Heart left ventricle (tissue), 16 donors: ENCODE data around the gene SEZ6L2. TPM values are rescaled to one million over a fixed set of nuclear protein-coding genes. Genes with fewer than 3 reads are reported as not detected.
A peak's percentile ranks its signal among the peaks of the same experiment; 100 is the strongest.

Experiments
- ATAC-seq, 4 donors: fragments of 200-7000 bp; cut with Tn5 transposase; one replicate each; pipeline ENCODE4 v1.9.1; 2020 to 2022; ENCODE audit warnings: moderate library complexity in 4 of 4, mild to moderate bottlenecking in 3 of 4, moderate number of reproducible peaks in 1 of 4
- DNase-seq, 5 donors: peaks; one replicate each; pipeline ENCODE4 v3.0.0-alpha.2; 2020
- H3K27ac ChIP-seq, 12 donors: fragments of 200-600 bp; sonication (generic) in 4 of 12; one replicate each; pipeline versions ENCODE4 v1.5.0 to v1.8.0; 2016 to 2022; ENCODE audit warnings: mild to moderate bottlenecking in 2 of 12
- H3K27me3 ChIP-seq, 9 donors: fragments of 200-600 bp; sonication (generic) in 2 of 9; one replicate each; pipeline versions ENCODE4 v1.5.1 to v1.8.0; 2016 to 2022; ENCODE audit warnings: mild to moderate bottlenecking in 3 of 9
- H3K36me3 ChIP-seq, 9 donors: fragments of 200-600 bp; sonication (generic) in 2 of 9; one replicate each; pipeline versions ENCODE4 v1.5.0 to v1.8.0; 2018 to 2022; ENCODE audit warnings: mild to moderate bottlenecking in 2 of 9
- H3K4me1 ChIP-seq, 12 donors: fragments of 200-600 bp; sonication (generic) in 4 of 12; one replicate each; pipeline versions ENCODE4 v1.5.0 to v1.8.0; 2016 to 2022; ENCODE audit warnings: mild to moderate bottlenecking in 3 of 12
- H3K4me3 ChIP-seq, 12 donors: fragments of 200-600 bp; sonication (generic) in 4 of 12; one replicate each; pipeline versions ENCODE4 v1.5.0 to v1.8.0; 2017 to 2022; ENCODE audit warnings: mild to moderate bottlenecking in 9 of 12, moderate library complexity in 4 of 12
- H3K9me3 ChIP-seq, 12 donors: fragments of 200-600 bp; sonication (generic) in 4 of 12; one replicate each; pipeline versions ENCODE4 v1.5.0 to v1.8.0; 2016 to 2022; ENCODE audit warnings: mild to moderate bottlenecking in 1 of 12
- POLR2A ChIP-seq, 2 donors: fragments of 450-650 bp; IDR thresholded peaks; one replicate each; pipeline ENCODE4 v1.6.1; 2017; ENCODE audit warnings: antibody characterized with exemption in 2 of 2, mild to moderate bottlenecking in 2 of 2, moderate library complexity in 2 of 2
- WGBS, 4 donors: extraction: QIAGEN DNeasy Blood & Tissue Kit in 2 of 4; methylation state at CpG; one replicate each; pipeline versions ENCODE4 v1.1.5 to v1.1.7; 2013 to 2018; 5-methylcytosine and 5-hydroxymethylcytosine counted together
- intact Hi-C, 10 donors: fragments of 100-400 bp; cut with DNase I; formaldehyde crosslinking; loops; one replicate each; pipeline versions ENCODE4 v1.11.1 to v1.14.2; 2022
- polyA plus RNA-seq, 2 donors: library from polyadenylated mRNA; stranded (reverse); fragments of 200-250 nt; gene quantifications; one replicate each; pipeline ENCODE4 v1.2.3, GENCODE V29; 2013
- total RNA-seq, 9 donors: library from RNA; depleted of rRNA in 2 of 9; stranded (reverse); fragments of >200 nt in 2 of 9; fragmentation: NEBNext Ultra II Directional in 3 of 9; extraction: Animal tissue kit (Norgen Biotek cat#: 25700) in 3 of 9; gene quantifications; one replicate each; pipeline versions ENCODE4 v1.1.0 to v1.2.4, GENCODE V29; 2016 to 2023
- TF ChIP-seq, protein P1 (sequence below), 12 donors: fragments of 200-600 bp; sonication (generic) in 4 of 12; IDR thresholded peaks; one replicate each; pipeline versions ENCODE4 v1.5.0 to v1.8.0; 2018 to 2022; ENCODE audit warnings: antibody characterized with exemption in 12 of 12, mild to moderate bottlenecking in 5 of 12
- donor health status: ischemic (EF 13 %, LVEDD 7.1; RV severe dilation, severe dysfunction).
- donor health status: healthy with polysubstance abuse.
- donor health status: DM: no; HTN: yes; CAD: no.
- donor health status: DM: no; HTN: no; CAD: no.
- donor health status: ischemic (EF 25% LVEDD 6.9; RV normal size, moderate dysfunction).
- donor health status: ischemic (EF 25% LVEDD 5.7; RV mildly dilated, moderate dysfunction).
- donor health status: healthy.
- donor health status: DM: yes; HTN: yes; CAD: no.
- donor health status: ischemic (EF 35%, LVEDD 5.7; RV mildly dilated, moderate dysfunction).
- donor health status: nonischemic (EF 11% LVEDD 7.7; RV severe dilation, severe dysfunction).
- donor health status: DM: yes; HTN: yes; CAD: no.
- donor health status: PGD.
- donor health status: ischemic (EF 29% LVEDD 5.4; RV normal size, mild dysfunction).
- donor health status: nonischemic (EF 23%, LVEDD 6.1; RV moderate dilation, normal function).

Gene SEZ6L2
- total and polyA plus RNA-seq, 11 donors: 0.15 to 8.9 (median 1.1) TPM; not detected in 1

DNA sequence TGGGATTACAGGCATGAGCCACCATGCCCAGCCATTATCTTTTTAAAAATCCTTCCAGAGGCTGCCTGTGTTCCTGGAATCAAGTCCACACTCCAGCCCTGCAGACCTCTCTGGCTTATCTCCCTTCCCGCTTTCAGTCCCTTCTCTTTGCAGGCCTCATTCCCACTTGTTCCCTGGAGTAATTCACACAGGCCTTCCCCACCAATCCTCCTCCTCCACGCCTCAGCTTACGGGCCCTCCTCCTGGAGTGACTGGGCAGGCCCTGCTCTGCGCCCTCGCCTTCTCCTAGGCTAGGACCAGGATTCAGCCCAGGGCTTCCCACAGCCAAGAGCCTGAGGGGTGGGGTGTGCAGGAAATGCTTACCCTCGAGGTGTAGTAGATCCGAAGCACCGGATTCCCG lies 39.1 kb downstream of the SEZ6L2 start:
- DNase-seq (peak in 2 of 5 donors; percentile 35 to 60), ATAC-seq (no peak)
- WGBS, 4 donors: 68 to 79% (median 75%) methylated on average over 9 of the region's 9 CpGs
- Histone ChIP-seq H3K9me3 (no peaks in the 10 kb centered on the region), H3K27me3 (no peaks in the 10 kb centered on the region), H3K27ac (no peak overlapping the region), H3K36me3 (peaks cover 0 to 38% (median 29%) of the 10 kb centered on the region in 9 donors), H3K4me1 (peaks cover 0 to 32% (median 16%) of the 10 kb centered on the region in 12 donors), H3K4me3 (no peak overlapping the region)
- TF ChIP-seq, protein P1, sequence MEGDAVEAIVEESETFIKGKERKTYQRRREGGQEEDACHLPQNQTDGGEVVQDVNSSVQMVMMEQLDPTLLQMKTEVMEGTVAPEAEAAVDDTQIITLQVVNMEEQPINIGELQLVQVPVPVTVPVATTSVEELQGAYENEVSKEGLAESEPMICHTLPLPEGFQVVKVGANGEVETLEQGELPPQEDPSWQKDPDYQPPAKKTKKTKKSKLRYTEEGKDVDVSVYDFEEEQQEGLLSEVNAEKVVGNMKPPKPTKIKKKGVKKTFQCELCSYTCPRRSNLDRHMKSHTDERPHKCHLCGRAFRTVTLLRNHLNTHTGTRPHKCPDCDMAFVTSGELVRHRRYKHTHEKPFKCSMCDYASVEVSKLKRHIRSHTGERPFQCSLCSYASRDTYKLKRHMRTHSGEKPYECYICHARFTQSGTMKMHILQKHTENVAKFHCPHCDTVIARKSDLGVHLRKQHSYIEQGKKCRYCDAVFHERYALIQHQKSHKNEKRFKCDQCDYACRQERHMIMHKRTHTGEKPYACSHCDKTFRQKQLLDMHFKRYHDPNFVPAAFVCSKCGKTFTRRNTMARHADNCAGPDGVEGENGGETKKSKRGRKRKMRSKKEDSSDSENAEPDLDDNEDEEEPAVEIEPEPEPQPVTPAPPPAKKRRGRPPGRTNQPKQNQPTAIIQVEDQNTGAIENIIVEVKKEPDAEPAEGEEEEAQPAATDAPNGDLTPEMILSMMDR (IDR thresholded peaks at IDR 0.05): no peak
- TF ChIP-seq POLR2A (IDR thresholded peaks at IDR 0.05): no peak
- intact Hi-C loops: loop anchor here in 8 of 10 donors (5.0 to 10.0 kb wide), 8 partner anchors 38 to 165 kb away; partner anchors contain the start of genes C16orf92 (in 3 of the 8), PAGR1 (in 3 of the 8), HIRIP3 (in 2 of the 8) and INO80E (in 2 of the 8)

DNA sequence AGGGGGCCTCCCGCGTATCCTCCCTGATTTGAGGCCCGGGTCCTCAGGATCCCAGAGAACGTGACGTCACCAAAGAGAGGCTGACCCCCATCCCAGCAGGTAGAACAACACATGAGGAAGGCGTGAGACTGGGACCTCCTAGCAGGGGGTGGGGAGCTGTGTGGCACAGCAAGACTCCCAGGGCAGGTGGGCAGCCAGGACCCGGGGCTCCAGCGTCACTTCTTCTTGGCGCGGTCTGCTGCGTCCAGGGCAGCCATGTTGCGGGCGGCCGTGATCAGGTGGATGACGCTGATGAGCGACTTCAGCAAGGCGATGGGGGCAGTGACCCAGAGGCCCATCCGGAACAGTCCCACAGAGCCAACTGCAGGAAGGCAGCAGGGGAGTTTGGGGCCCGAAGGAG lies 40.4 kb downstream of the SEZ6L2 start:
- intact Hi-C loops: loop anchor here in 1 of 10 donors (10.0 kb wide), 1 partner anchor 56 kb away; no protein-coding TSS in a partner anchor

DNA sequence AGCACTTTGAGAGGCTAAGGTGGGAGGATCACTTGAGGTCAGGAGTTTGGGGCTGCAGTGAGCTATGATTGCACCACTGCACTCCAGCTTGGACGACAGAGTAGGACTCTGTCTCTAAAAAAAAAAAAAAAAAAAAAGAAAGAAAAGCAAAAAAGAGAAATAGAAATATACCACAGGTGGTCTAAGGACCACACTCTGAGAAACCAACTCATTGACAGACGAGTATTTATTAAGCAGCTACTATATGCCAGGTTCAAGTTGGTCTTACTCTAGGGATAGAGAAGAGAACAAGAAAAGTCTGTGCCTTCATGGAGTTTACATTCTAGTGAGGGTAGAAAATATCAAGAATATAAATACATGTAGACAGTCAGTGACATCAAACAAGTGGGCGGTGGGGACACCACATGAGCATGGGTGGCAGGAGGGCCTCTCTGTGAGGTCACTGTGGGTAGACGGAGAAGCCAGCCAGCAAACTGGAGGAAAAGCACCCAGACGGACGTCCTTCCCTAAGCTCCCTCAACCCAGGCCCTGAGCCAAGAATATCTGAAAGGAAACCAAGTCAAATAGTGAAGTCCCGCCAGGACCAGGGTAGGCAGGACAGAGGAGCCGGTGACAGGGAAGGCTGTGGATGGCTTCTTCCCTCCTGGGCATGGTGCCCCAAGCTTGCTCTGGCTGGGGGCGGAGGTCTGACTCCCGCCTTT lies 41.1 kb downstream of the SEZ6L2 start:
- 68 to 82% (median 72%) methylated on average over 10 of the region's 10 CpGs for WGBS, 4 donors
- TF ChIP-seq POLR2A (IDR thresholded peaks at IDR 0.05): no peak
- TF ChIP-seq, protein P1 (IDR thresholded peaks at IDR 0.05): no peak
- no peaks in the 10 kb centered on the region for H3K27me3 ChIP-seq
- ATAC-seq (no peak), DNase-seq (no peak)
- peaks cover 0 to 38% (median 29%) of the 10 kb centered on the region in 9 donors for H3K36me3 ChIP-seq
- no peak overlapping the region for H3K27ac ChIP-seq
- H3K4me1 ChIP-seq: peaks cover 0 to 26% (median 16%) of the 10 kb centered on the region in 12 donors
- intact Hi-C loops: loop anchor here in 1 of 10 donors (10.0 kb wide), 1 partner anchor 57 kb away; no protein-coding TSS in a partner anchor
- no peaks in the 10 kb centered on the region for H3K9me3 ChIP-seq
- no peak overlapping the region for H3K4me3 ChIP-seq

More for the DNA sequence above, 40.4 kb downstream of the SEZ6L2 start:
- Histone ChIP-seq H3K9me3 (no peaks in the 10 kb centered on the region), H3K36me3 (peaks cover 0 to 38% (median 29%) of the 10 kb centered on the region in 9 donors), H3K4me3 (no peak overlapping the region), H3K27ac (no peak overlapping the region), H3K27me3 (no peaks in the 10 kb centered on the region), H3K4me1 (peaks cover 0 to 32% (median 16%) of the 10 kb centered on the region in 12 donors)
- 92 to 97% (median 95%) methylated on average over 15 to 19 of the region's 19 CpGs for WGBS, 4 donors
- ATAC-seq: no peak
- DNase-seq: no peak
- no peak for TF ChIP-seq POLR2A (IDR thresholded peaks at IDR 0.05)
- TF ChIP-seq, protein P1 (IDR thresholded peaks at IDR 0.05): no peak

DNA sequence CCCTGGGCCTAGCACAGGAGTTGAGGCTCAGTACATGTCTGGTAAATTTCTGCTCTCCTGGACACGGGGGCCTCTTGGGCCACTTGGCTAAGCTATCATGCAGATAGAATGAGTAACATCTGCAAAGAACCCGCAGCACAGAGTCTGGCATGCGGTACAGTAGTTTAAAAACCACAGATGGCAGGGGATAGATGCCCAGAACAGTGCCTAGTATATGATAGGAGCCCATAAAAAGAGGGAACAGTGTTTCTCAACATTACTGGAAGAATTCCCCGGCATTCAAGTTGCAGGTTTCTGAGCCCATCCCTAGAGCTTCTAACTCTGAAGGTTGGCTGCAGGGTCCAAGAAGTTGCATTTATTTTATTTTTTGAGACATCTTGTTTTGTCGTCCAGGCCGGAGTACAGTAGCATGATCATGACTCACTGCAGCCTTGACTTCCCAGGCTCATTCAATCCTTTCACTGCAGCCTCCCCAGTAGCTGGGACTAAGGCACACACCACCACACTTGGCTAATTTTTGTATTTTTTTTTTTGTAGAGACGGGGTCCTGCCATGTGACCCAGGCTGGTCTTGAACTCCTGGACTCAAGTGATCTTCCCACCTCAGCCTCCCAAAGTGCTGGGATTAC lies 42.1 kb downstream of the SEZ6L2 start:
- TF ChIP-seq, protein P1 (IDR thresholded peaks at IDR 0.05): no peak
- 74 to 87% (median 80%) methylated on average over 6 to 7 of the region's 7 CpGs for WGBS, 4 donors
- no peak for ATAC-seq

More for the DNA sequence above, 42.1 kb downstream of the SEZ6L2 start:
- no peak for DNase-seq
- Histone ChIP-seq H3K27me3 (no peaks in the 10 kb centered on the region), H3K9me3 (no peaks in the 10 kb centered on the region), H3K27ac (peak overlapping the region in 1 of 12 donors; percentile 7), H3K4me1 (peaks cover 0 to 25% (median 15%) of the 10 kb centered on the region in 12 donors), H3K36me3 (peaks cover 0 to 38% (median 29%) of the 10 kb centered on the region in 9 donors), H3K4me3 (no peak overlapping the region)
- intact Hi-C loops: loop anchor here in 1 of 10 donors (10.0 kb wide), 1 partner anchor 58 kb away; no protein-coding TSS in a partner anchor
